CD4-positive, alpha-beta T cell treated with Interleukin-2 at 100 ng/mL for 4 hours (primary cell): Measurements from ENCODE around the gene SSH2.
"Not testable (repeated sequence)": the region's sequence is repeated elsewhere in the genome, so short reads cannot be mapped to it uniquely, and the experiment has no call there.

ENCODE experiments used
- DNase-seq: peaks from one replicate; pipeline ENCODE4 v3.0.0-alpha.2; 2020; ENCODE audit warnings: low spot score

Gene SSH2

GRCh38 chr17:29779812-29780190 lies 150.2 kb downstream of the SSH2 start:
- not testable (repeated sequence) for DNase-seq

GRCh38 chr17:29778956-29779811 lies 150.8 kb downstream of the SSH2 start:
- peak; percentile 85 for DNase-seq

- DNase-seq, result no peak
Observed at GRCh38 chr17:29777663-29778062, 152.4 kb downstream of the SSH2 start.

GRCh38 chr17:29776026-29776425 lies 154.0 kb downstream of the SSH2 start:
- no peak for DNase-seq

- DNase-seq, result no peak
Observed at GRCh38 chr17:29772981-29773380, 157.0 kb downstream of the SSH2 start.

- DNase-seq, result no peak
Observed at GRCh38 chr17:29771546-29771945, 158.5 kb downstream of the SSH2 start.

- DNase-seq, result no peak
Observed at GRCh38 chr17:29769225-29769624, 160.8 kb downstream of the SSH2 start.

- DNase-seq, result no peak
Observed at GRCh38 chr17:29766796-29767327, 163.2 kb downstream of the SSH2 start.

- no peak for DNase-seq
Observed at GRCh38 chr17:29764748-29765147, 165.3 kb downstream of the SSH2 start.

- DNase-seq, result no peak
Observed at GRCh38 chr17:29764217-29764616, 165.8 kb downstream of the SSH2 start.

- DNase-seq, result no peak
Observed at GRCh38 chr17:29763273-29763672, 166.8 kb downstream of the SSH2 start.

GRCh38 chr17:29761040-29761761 lies 168.8 kb downstream of the SSH2 start:
- peak; percentile 86 for DNase-seq

- DNase-seq, result peak; percentile 86
Observed at GRCh38 chr17:29760279-29761039, 169.6 kb downstream of the SSH2 start.

GRCh38 chr17:29758255-29758654 lies 171.8 kb downstream of the SSH2 start:
- DNase-seq, result no peak

- DNase-seq, result peak; percentile 27
Observed at GRCh38 chr17:29757788-29758187, 172.2 kb downstream of the SSH2 start.

GRCh38 chr17:29753845-29754439 lies 176.1 kb downstream of the SSH2 start:
- no peak for DNase-seq

GRCh38 chr17:29749045-29749825 lies 180.8 kb downstream of the SSH2 start:
- DNase-seq, result no peak

- DNase-seq, result no peak
Observed at GRCh38 chr17:29748400-29748799, 181.6 kb downstream of the SSH2 start.

- no peak for DNase-seq
Observed at GRCh38 chr17:29747660-29748059, 182.4 kb downstream of the SSH2 start.

GRCh38 chr17:29746669-29747068 lies 183.4 kb downstream of the SSH2 start:
- DNase-seq, result no peak

- no peak for DNase-seq
Observed at GRCh38 chr17:29744121-29744520, 185.9 kb downstream of the SSH2 start.
